Posterior vena cava (tissue), 2 donors: Measurements from ENCODE around the gene TRMT112. TPM values are rescaled to one million over a fixed set of nuclear protein-coding genes. Genes with fewer than 3 reads are reported as not detected.
"Not testable (repeated sequence)": the region's sequence is repeated elsewhere in the genome, so short reads cannot be mapped to it uniquely, and the experiment has no call there.

ENCODE experiments used
- DNase-seq: peaks from one replicate; pipeline ENCODE4 v3.0.0-alpha.2; 2020; ENCODE audit warnings: low spot score
- intact Hi-C, 2 donors: fragments of 100-400 bp; cut with DNase I; formaldehyde crosslinking; loops; one replicate each; pipeline versions ENCODE4 v1.14.1 to v1.14.2; 2022 to 2023
- total RNA-seq, 2 donors: library from RNA; stranded (reverse); fragmentation: NEBNext Ultra II Directional; extraction: Animal tissue kit (Norgen Biotek cat#: 25700); gene quantifications; one replicate each; pipeline ENCODE4 v1.2.1, GENCODE V29; 2021
- donor health status: DM: yes; HTN: yes; CAD: no.
- donor health status: DM: yes; HTN: yes; CAD: no.

Gene TRMT112
- total RNA-seq, 2 donors from 2014 or later, result 107 to 119 TPM

GRCh38 chr11:64338716-64339115 is 21.4 kb upstream of the TRMT112 start:
- intact Hi-C loops, result no loop called here
- DNase-seq, result no peak

GRCh38 chr11:64337538-64338249 is 20.3 kb upstream of the TRMT112 start:
- intact Hi-C loops, result no loop called here
- DNase-seq, result no peak

- intact Hi-C loops, result no loop called here
- DNase-seq, result peak; percentile 76
Measured at GRCh38 chr11:64334764-64335735, 17.7 kb upstream of the TRMT112 start.

GRCh38 chr11:64333556-64333955 is 16.2 kb upstream of the TRMT112 start:
- intact Hi-C loops, result no loop called here
- no peak for DNase-seq

- peak; percentile 92 for DNase-seq
- intact Hi-C loops, result no loop called here
Measured at GRCh38 chr11:64331569-64332371, 14.4 kb upstream of the TRMT112 start.

GRCh38 chr11:64330888-64331287 is 13.5 kb upstream of the TRMT112 start:
- intact Hi-C loops, result no loop called here
- DNase-seq, result peak; percentile 43

GRCh38 chr11:64327993-64328392 is 10.6 kb upstream of the TRMT112 start:
- no peak for DNase-seq
- intact Hi-C loops, result no loop called here

- intact Hi-C loops, result no loop called here
Measured at GRCh38 chr11:64327375-64327774, 10.0 kb upstream of the TRMT112 start.

GRCh38 chr11:64324692-64325469 is 7.5 kb upstream of the TRMT112 start:
- intact Hi-C loops, result no loop called here
- DNase-seq, result no peak

More at GRCh38 chr11:64327375-64327774, 10.0 kb upstream of the TRMT112 start:
- no peak for DNase-seq

- DNase-seq, intact Hi-C loops: not testable (repeated sequence)
Measured at GRCh38 chr11:64323984-64324383, 6.6 kb upstream of the TRMT112 start.

- DNase-seq, result peak; percentile 69
- intact Hi-C loops, result no loop called here
Measured at GRCh38 chr11:64323373-64323772, 6.0 kb upstream of the TRMT112 start.

- intact Hi-C loops, result no loop called here
- peak; percentile 74 for DNase-seq
Measured at GRCh38 chr11:64322925-64323260, 5.5 kb upstream of the TRMT112 start.

GRCh38 chr11:64321533-64321932 is 4.2 kb upstream of the TRMT112 start:
- peak; percentile 40 for DNase-seq
- intact Hi-C loops, result no loop called here

GRCh38 chr11:64321026-64321425 is 3.7 kb upstream of the TRMT112 start:
- no peak for DNase-seq
- intact Hi-C loops, result no loop called here

- intact Hi-C loops, result no loop called here
- DNase-seq, result peak; percentile 64
Measured at GRCh38 chr11:64320556-64320955, 3.2 kb upstream of the TRMT112 start.

GRCh38 chr11:64318766-64319761 is 1.7 kb upstream of the TRMT112 start:
- DNase-seq, result peak; percentile 81
- intact Hi-C loops, result no loop called here

- peak; percentile 99 for DNase-seq
- intact Hi-C loops, result no loop called here
Measured at GRCh38 chr11:64317961-64318765, 804 bp upstream of the TRMT112 start, which contains the start of gene PRDX5. TSS of gene PRDX5 (plus strand) at chr11:64318121. CDS start at chr11:64318216, 95 bp downstream.
